ENCODE data around the gene XRCC4. TPM values are rescaled to one million over a fixed set of nuclear protein-coding genes. Genes with fewer than 3 reads are reported as not detected.

Gene XRCC4
- total RNA-seq, 1 experiment from 2014 or later = 24.6 TPM

GRCh38 chr5:83353774-83354173, 276.4 kb downstream of the XRCC4 start (continued):
- TF ChIP-seq RAD21 (IDR thresholded peaks at IDR 0.05; ENCODE audit: low read depth) (no peak), MAX (IDR thresholded peaks at IDR 0.05) (no peak), EZH2 (IDR thresholded peaks at IDR 0.05) (no peak), SIN3A (IDR thresholded peaks at IDR 0.05; ENCODE audit: low read depth) (no peak), ELF1 (IDR thresholded peaks at IDR 0.05; ENCODE audit: borderline replicate concordance, low read depth) (no peak), POLR2A (IDR thresholded peaks at IDR 0.05; ENCODE audit: borderline replicate concordance, extremely low read depth, insufficient read depth, insufficient read length) (no peak), ZNF274 (IDR thresholded peaks at IDR 0.05; ENCODE audit: low read depth, low read length) (no peak), CEBPB (IDR thresholded peaks at IDR 0.05; ENCODE audit: low read depth) (no peak), SP1 (IDR thresholded peaks at IDR 0.05; ENCODE audit: low read depth) (no peak)

GRCh38 chr5:83354958-83355357, 277.6 kb downstream of the XRCC4 start:
- Histone ChIP-seq H3K36me3 (ENCODE audit: control insufficient read depth in 1 of 2, insufficient read depth in 2 of 2, low read length in 2 of 2) (no peaks in the 10 kb centered on the region), H3K79me2 (ENCODE audit: insufficient read depth, low read length) (no peaks in the 10 kb centered on the region), H2AFZ (ENCODE audit: low read depth, low read length, poor library complexity, severe bottlenecking) (no peak overlapping the region), H3K27me3 (ENCODE audit: insufficient read depth, low read length) (no peaks in the 10 kb centered on the region), H3K4me1 (ENCODE audit: control insufficient read depth in 1 of 2, insufficient read depth in 2 of 2, low read length in 2 of 2) (peaks cover 0 to under 1% of the 10 kb centered on the region in 2 experiments; a peak in 2 of 4 replicates), H3K4me3 (replicated peaks in 1 of 2; ENCODE audit: low read depth in 1 of 2, low read length in 2 of 2) (no peak overlapping the region), H4K20me1 (ENCODE audit: insufficient read depth) (no peaks in the 10 kb centered on the region), H3K9me3 (ENCODE audit: control insufficient read depth in 1 of 2, insufficient read depth in 1 of 2, low read depth in 1 of 2, low read length in 2 of 2) (peaks cover 0 to 2% of the 10 kb centered on the region in 2 experiments; a peak in 1 of 4 replicates), H3K9ac (ENCODE audit: low read length) (no peak overlapping the region), H3K27ac (ENCODE audit: low read depth, low read length) (no peak overlapping the region), H3K4me2 (ENCODE audit: low read length) (no peak overlapping the region), H3K9me2 (ENCODE audit: insufficient read depth) (no peaks in the 10 kb centered on the region)
- TF ChIP-seq EZH2 (IDR thresholded peaks at IDR 0.05) (no peak), ELF1 (IDR thresholded peaks at IDR 0.05; ENCODE audit: borderline replicate concordance, low read depth) (no peak), MAX (IDR thresholded peaks at IDR 0.05) (no peak), SP1 (IDR thresholded peaks at IDR 0.05; ENCODE audit: low read depth) (no peak), CBX3 (IDR thresholded peaks at IDR 0.05; ENCODE audit: low read depth) (no peak), SRF (IDR thresholded peaks at IDR 0.05; ENCODE audit: low read depth) (no peak), RAD21 (IDR thresholded peaks at IDR 0.05; ENCODE audit: low read depth) (no peak), CTCF (IDR thresholded peaks at IDR 0.05 in 2 of 3, conservative IDR thresholded peaks at IDR 0.05 in 1 of 3; ENCODE audit: borderline replicate concordance in 1 of 3, insufficient read depth in 1 of 3, low read depth in 2 of 3, low read length in 2 of 3) (no peak), POLR2AphosphoS5 (IDR thresholded peaks at IDR 0.05; ENCODE audit: low read depth, low read length) (no peak), EZH2phosphoT487 (IDR thresholded peaks at IDR 0.05; ENCODE audit: borderline replicate concordance) (no peak), ZFX (IDR thresholded peaks at IDR 0.05) (no peak), POLR2A (IDR thresholded peaks at IDR 0.05; ENCODE audit: borderline replicate concordance, extremely low read depth, insufficient read depth, insufficient read length) (no peak), CEBPB (IDR thresholded peaks at IDR 0.05; ENCODE audit: low read depth) (no peak), FOSL1 (IDR thresholded peaks at IDR 0.05; ENCODE audit: low read depth) (no peak), YY1 (IDR thresholded peaks at IDR 0.05; ENCODE audit: extremely low read depth, insufficient replicate concordance, low read depth, low read length) (no peak), REST (IDR thresholded peaks at IDR 0.05; ENCODE audit: low read depth) (no peak), JUND (IDR thresholded peaks at IDR 0.05) (no peak), ATF3 (IDR thresholded peaks at IDR 0.05) (no peak)
- POLR2A ChIA-PET = no interaction called here
- ATAC-seq = no peak
- DNase-seq (ENCODE audit: low read depth, low spot score) = no peak
- BruUV-seq (replicated peaks) = no TSS peak
- RAD21 ChIA-PET (ENCODE audit: low non-redundant PET in 1 of 2, low total read pairs in 2 of 2, uncharacterized antibody in 2 of 2, unreplicated experiment in 2 of 2) = no interaction called here
- CTCF ChIA-PET = no interaction called here
- intact Hi-C loops (cut with micrococcal nuclease) = no loop called here
